Measurements from ENCODE around the gene FFAR4.
A peak's percentile ranks its signal among the peaks of the same experiment; 100 is the strongest.

The FFAR4 gene

GRCh38 chr10:93613126-93613525 lies 46.7 kb downstream of the FFAR4 start:
- Histone ChIP-seq H4K20me1 (no peaks in the 10 kb centered on the region), H3K36me3 (no peaks in the 10 kb centered on the region), H3K4me2 (no peak overlapping the region), H3K9ac (no peak overlapping the region), H3K4me3 (no peak overlapping the region), H3K27ac (no peak overlapping the region), H3K9me3 (no peaks in the 10 kb centered on the region), H3K4me1 (peaks cover 14% of the 10 kb centered on the region; the same call in 1 of the 2 replicates), H3K27me3 (no peaks in the 10 kb centered on the region)
- no peak for TF ChIP-seq Cebpa-rat (IDR thresholded peaks at IDR 0.05)

- no peak for TF ChIP-seq Cebpa-rat (IDR thresholded peaks at IDR 0.05)
- Histone ChIP-seq H3K27me3 (no peaks in the 10 kb centered on the region), H3K4me1 (peaks cover 14% of the 10 kb centered on the region; the same call in 1 of the 2 replicates)
Measured at GRCh38 chr10:93614101-93614825, 47.8 kb downstream of the FFAR4 start.

GRCh38 chr10:93615576-93616235 lies 49.2 kb downstream of the FFAR4 start:
- H3K9me3 ChIP-seq, result no peaks in the 10 kb centered on the region
- H3K27ac ChIP-seq, result no peak overlapping the region
- peak overlapping the region; percentile 46 for H3K4me2 ChIP-seq
- H3K9ac ChIP-seq, result no peak overlapping the region
- H3K4me3 ChIP-seq, result no peak overlapping the region
- H4K20me1 ChIP-seq, result no peaks in the 10 kb centered on the region
- no peaks in the 10 kb centered on the region for H3K27me3 ChIP-seq
- no peak for TF ChIP-seq Cebpa-rat (IDR thresholded peaks at IDR 0.05)
- H3K36me3 ChIP-seq, result no peaks in the 10 kb centered on the region
- peaks cover 14% of the 10 kb centered on the region; the same call in 1 of the 2 replicates for H3K4me1 ChIP-seq

More at GRCh38 chr10:93614101-93614825, 47.8 kb downstream of the FFAR4 start:
- Histone ChIP-seq H3K9me3 (no peaks in the 10 kb centered on the region), H3K9ac (no peak overlapping the region), H3K4me2 (no peak overlapping the region), H4K20me1 (no peaks in the 10 kb centered on the region), H3K36me3 (no peaks in the 10 kb centered on the region), H3K4me3 (no peak overlapping the region), H3K27ac (no peak overlapping the region)

GRCh38 chr10:93620925-93621324 lies 54.5 kb downstream of the FFAR4 start:
- no peaks in the 10 kb centered on the region for H4K20me1 ChIP-seq
- TF ChIP-seq Cebpa-rat (IDR thresholded peaks at IDR 0.05), result no peak
- H3K4me2 ChIP-seq, result no peak overlapping the region
- no peaks in the 10 kb centered on the region for H3K9me3 ChIP-seq
- H3K4me3 ChIP-seq, result no peak overlapping the region
- no peak overlapping the region for H3K9ac ChIP-seq
- no peak overlapping the region for H3K27ac ChIP-seq
- H3K27me3 ChIP-seq, result no peaks in the 10 kb centered on the region
- H3K4me1 ChIP-seq, result peaks cover 3% of the 10 kb centered on the region; the same call in 1 of the 2 replicates
- no peaks in the 10 kb centered on the region for H3K36me3 ChIP-seq

- Histone ChIP-seq H3K9ac (no peak overlapping the region), H3K9me3 (no peaks in the 10 kb centered on the region), H3K4me2 (no peak overlapping the region), H3K4me1 (no peaks in the 10 kb centered on the region), H3K27me3 (no peaks in the 10 kb centered on the region), H4K20me1 (no peaks in the 10 kb centered on the region), H3K27ac (no peak overlapping the region), H3K36me3 (no peaks in the 10 kb centered on the region), H3K4me3 (no peak overlapping the region)
- no peak for TF ChIP-seq Cebpa-rat (IDR thresholded peaks at IDR 0.05)
Measured at GRCh38 chr10:93622942-93623341, 56.5 kb downstream of the FFAR4 start.

GRCh38 chr10:93628858-93629257 lies 62.4 kb downstream of the FFAR4 start:
- no peak overlapping the region for H3K4me3 ChIP-seq
- no peaks in the 10 kb centered on the region for H4K20me1 ChIP-seq
- no peak overlapping the region for H3K9ac ChIP-seq
- H3K36me3 ChIP-seq, result no peaks in the 10 kb centered on the region
- no peaks in the 10 kb centered on the region for H3K4me1 ChIP-seq
- no peaks in the 10 kb centered on the region for H3K27me3 ChIP-seq
- H3K9me3 ChIP-seq, result no peaks in the 10 kb centered on the region
- no peak for TF ChIP-seq Cebpa-rat (IDR thresholded peaks at IDR 0.05)
- no peak overlapping the region for H3K27ac ChIP-seq
- no peak overlapping the region for H3K4me2 ChIP-seq

GRCh38 chr10:93629647-93630305 lies 63.3 kb downstream of the FFAR4 start:
- H3K36me3 ChIP-seq, result no peaks in the 10 kb centered on the region
- TF ChIP-seq Cebpa-rat (IDR thresholded peaks at IDR 0.05), result no peak
- no peak overlapping the region for H3K4me3 ChIP-seq
- no peaks in the 10 kb centered on the region for H3K9me3 ChIP-seq
- no peaks in the 10 kb centered on the region for H3K27me3 ChIP-seq
- H3K27ac ChIP-seq, result no peak overlapping the region
- no peaks in the 10 kb centered on the region for H4K20me1 ChIP-seq
- no peaks in the 10 kb centered on the region for H3K4me1 ChIP-seq
- no peak overlapping the region for H3K9ac ChIP-seq
- H3K4me2 ChIP-seq, result no peak overlapping the region

- H3K9me3 ChIP-seq, result no peaks in the 10 kb centered on the region
- no peak overlapping the region for H3K4me3 ChIP-seq
- no peak overlapping the region for H3K4me2 ChIP-seq
- TF ChIP-seq Cebpa-rat (IDR thresholded peaks at IDR 0.05), result no peak
- H3K27me3 ChIP-seq, result no peaks in the 10 kb centered on the region
- no peak overlapping the region for H3K27ac ChIP-seq
- no peak overlapping the region for H3K9ac ChIP-seq
- no peaks in the 10 kb centered on the region for H4K20me1 ChIP-seq
- H3K36me3 ChIP-seq, result no peaks in the 10 kb centered on the region
- H3K4me1 ChIP-seq, result no peaks in the 10 kb centered on the region
Measured at GRCh38 chr10:93630625-93631557, 64.4 kb downstream of the FFAR4 start.

Data from BLaER1 (cell line).